Measurements from ENCODE around the gene TMPRSS6. TPM values are rescaled to one million over a fixed set of nuclear protein-coding genes. Genes with fewer than 3 reads are reported as not detected.
A peak's percentile ranks its signal among the peaks of the same experiment; 100 is the strongest.

Gene TMPRSS6
- total RNA-seq, 4 donors from 2014 or later = 0.16 to 4.9 (median 0.41) TPM; not detected in 1

DNA sequence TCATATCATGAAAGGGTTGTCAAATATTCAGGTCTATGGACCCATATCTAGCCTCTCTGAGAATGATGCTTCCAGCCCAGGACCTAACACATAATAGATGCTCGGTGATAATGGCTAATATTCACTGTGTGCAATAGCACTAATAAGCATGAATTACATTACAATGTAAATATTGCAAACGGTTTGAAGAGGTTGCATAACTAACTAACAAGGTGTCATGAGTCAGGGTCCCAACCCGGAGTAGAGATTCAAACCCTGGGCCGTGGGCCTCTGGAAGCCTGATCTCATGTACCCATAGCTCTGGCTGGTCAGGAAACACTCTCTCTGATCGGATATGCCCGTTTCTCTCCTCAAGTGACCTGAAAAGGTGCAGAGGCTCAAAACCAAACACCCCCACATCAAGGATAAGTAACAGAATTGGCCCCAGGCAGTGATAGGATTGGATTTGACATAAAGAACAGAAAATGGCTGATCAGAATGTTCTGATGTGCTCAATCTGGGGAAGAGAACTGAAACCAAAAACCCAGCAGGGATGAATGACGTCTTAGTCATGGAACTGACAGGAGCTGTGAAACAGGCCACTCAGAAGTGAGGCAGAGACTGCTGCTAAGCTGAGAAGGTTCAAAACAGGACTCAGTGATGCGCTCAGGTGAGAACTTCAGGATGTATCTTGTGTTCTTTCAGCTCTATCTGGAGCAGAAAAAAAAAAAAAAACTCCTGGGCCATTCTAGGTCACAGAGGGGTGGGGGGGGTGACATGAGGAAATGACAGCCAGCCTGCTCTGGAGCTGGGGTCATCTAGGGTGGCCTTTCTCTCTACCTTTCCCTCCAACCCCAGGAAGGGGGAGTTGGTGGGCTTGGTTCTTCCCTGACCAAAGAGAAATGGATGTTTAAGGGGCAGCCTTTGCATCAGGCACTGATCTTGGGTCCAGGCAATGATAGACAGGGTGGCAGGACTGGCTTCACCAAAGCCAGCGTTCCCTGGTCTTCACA, 64.6 kb downstream of the TMPRSS6 start:
- Histone ChIP-seq H3K9me3 (no peaks in the 10 kb centered on the region), H3K27me3 (no peaks in the 10 kb centered on the region), H3K36me3 (no peaks in the 10 kb centered on the region), H3K4me3 (no peak overlapping the region), H3K27ac (peak overlapping the region; percentile 82 to 88 (median 86)), H3K4me1 (peaks cover 8 to 40% (median 29%) of the 10 kb centered on the region in 4 donors)
- no peak for DNase-seq
- in situ Hi-C loops (cut with MboI; ENCODE audit: low pct_ligation_motif_present in 1 of 4, low pct_unique_long_range_greater_than_20kb in 1 of 4, low sequenced_read_pairs in 3 of 4) (no loop called here), intact Hi-C loops (cut with DNase I; ENCODE audit: low total_unique reads) (no loop called here)
- WGBS, 2 donors (ENCODE audit: low coverage in 1 of 2) = 61 to 94% methylated on average over 2 to 9 of the region's 9 CpGs
- TF ChIP-seq POLR2A (IDR thresholded peaks at IDR 0.05) = no peak
- TF ChIP-seq EP300 (IDR thresholded peaks at IDR 0.05; ENCODE audit: low read depth) = no peak
- TF ChIP-seq POLR2AphosphoS5 (IDR thresholded peaks at IDR 0.05) = no peak
- TF ChIP-seq, protein P1, sequence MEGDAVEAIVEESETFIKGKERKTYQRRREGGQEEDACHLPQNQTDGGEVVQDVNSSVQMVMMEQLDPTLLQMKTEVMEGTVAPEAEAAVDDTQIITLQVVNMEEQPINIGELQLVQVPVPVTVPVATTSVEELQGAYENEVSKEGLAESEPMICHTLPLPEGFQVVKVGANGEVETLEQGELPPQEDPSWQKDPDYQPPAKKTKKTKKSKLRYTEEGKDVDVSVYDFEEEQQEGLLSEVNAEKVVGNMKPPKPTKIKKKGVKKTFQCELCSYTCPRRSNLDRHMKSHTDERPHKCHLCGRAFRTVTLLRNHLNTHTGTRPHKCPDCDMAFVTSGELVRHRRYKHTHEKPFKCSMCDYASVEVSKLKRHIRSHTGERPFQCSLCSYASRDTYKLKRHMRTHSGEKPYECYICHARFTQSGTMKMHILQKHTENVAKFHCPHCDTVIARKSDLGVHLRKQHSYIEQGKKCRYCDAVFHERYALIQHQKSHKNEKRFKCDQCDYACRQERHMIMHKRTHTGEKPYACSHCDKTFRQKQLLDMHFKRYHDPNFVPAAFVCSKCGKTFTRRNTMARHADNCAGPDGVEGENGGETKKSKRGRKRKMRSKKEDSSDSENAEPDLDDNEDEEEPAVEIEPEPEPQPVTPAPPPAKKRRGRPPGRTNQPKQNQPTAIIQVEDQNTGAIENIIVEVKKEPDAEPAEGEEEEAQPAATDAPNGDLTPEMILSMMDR (IDR thresholded peaks at IDR 0.05) = no peak

DNA sequence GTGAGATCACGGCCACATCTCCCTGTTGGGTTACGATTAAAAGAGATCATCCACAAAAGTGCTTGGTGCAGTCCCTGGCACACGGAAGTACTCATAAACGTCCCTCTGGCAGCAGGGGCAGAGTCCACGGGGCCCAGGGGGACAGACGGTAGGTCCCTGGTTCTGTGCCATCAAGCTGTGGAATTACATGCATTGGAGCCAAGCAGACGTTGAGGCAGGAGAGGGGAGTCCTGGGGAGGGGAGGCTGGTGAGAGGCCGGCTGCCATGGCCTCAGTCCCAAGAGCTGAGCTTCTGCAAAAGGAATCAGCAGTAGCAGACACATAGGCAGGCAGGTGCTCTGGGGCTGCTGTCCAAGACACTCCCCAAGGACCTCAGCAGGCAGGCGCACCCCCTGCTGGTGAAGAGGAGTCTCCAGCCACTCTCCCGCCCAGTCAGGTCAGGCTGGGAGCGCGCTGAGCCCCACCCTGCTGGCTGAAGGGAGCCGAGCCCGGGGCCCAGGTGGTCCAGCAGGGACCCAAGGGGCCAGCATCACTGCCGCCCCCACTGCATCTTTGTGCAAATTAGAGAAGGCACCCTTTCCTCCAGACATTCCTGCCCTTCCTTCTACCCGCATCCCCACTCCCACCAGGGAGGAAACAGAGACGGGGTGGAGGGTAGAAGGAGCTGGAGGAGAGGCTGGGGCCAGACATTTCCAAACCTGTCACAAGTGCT, 65.5 kb downstream of the TMPRSS6 start:
- Histone ChIP-seq H3K36me3 (no peaks in the 10 kb centered on the region), H3K27me3 (no peaks in the 10 kb centered on the region), H3K4me1 (peaks cover 8 to 40% (median 28%) of the 10 kb centered on the region in 4 donors), H3K9me3 (no peaks in the 10 kb centered on the region), H3K4me3 (no peak overlapping the region), H3K27ac (peak overlapping the region; percentile 82 to 88 (median 86))
- TF ChIP-seq, protein P1 (IDR thresholded peaks at IDR 0.05) = peak; percentile 58 to 96 (median 73)
- TF ChIP-seq EP300 (IDR thresholded peaks at IDR 0.05; ENCODE audit: low read depth) (no peak), POLR2A (IDR thresholded peaks at IDR 0.05) (peak; percentile 38), POLR2AphosphoS5 (IDR thresholded peaks at IDR 0.05) (peak in 2 of 3 donors; percentile 42 to 74)
- 37% methylated on average over 17 of the region's 17 CpGs; no CpG with 5 or more reads in 1 of the 2 donors for WGBS, 2 donors (ENCODE audit: low coverage in 1 of 2)
- intact Hi-C loops (cut with DNase I; ENCODE audit: low total_unique reads) (no loop called here), in situ Hi-C loops (cut with MboI; ENCODE audit: low pct_ligation_motif_present in 1 of 4, low pct_unique_long_range_greater_than_20kb in 1 of 4, low sequenced_read_pairs in 3 of 4) (no loop called here)
- DNase-seq = peak; percentile 89

DNA sequence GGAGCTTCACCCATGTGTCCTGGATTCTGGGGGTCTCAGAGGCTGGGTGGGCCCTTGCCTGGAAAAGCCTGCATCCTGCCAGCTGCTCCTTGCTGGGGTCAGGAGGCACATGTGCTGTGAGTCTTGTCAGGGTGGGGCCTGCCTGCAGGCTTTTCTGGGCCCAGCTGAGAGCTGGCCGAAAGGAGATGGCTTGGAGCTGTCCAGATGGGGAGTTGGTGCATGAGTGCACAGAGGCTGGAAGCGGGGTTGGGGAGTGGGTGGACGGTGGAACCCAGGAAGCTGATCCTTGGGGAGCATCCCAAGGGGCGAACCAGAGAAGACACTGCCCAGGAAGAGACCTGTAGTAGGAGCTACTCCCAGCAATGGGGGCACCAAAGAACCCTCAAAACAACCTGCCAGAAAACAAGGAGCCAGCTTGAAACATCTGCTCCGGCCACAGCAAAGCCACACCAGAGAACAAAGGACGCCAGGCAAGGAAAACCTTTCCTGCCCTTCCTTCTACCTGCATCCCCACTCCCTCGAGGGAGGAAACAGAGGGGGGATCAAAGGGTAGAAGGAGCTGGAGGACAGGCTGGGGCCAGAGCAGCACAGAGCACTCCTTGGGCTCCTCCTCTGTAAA, 66.2 kb downstream of the TMPRSS6 start:
- intact Hi-C loops (cut with DNase I; ENCODE audit: low total_unique reads) (no loop called here), in situ Hi-C loops (cut with MboI; ENCODE audit: low pct_ligation_motif_present in 1 of 4, low pct_unique_long_range_greater_than_20kb in 1 of 4, low sequenced_read_pairs in 3 of 4) (no loop called here)
- no peaks in the 10 kb centered on the region for H3K36me3 ChIP-seq
- no peaks in the 10 kb centered on the region for H3K27me3 ChIP-seq
- 20 to 49% methylated on average over 3 to 7 of the region's 7 CpGs for WGBS, 2 donors (ENCODE audit: low coverage in 1 of 2)
- no peak overlapping the region for H3K4me3 ChIP-seq
- H3K9me3 ChIP-seq = no peaks in the 10 kb centered on the region
- peak; percentile 53 for TF ChIP-seq POLR2A (IDR thresholded peaks at IDR 0.05)
- no peak for TF ChIP-seq POLR2AphosphoS5 (IDR thresholded peaks at IDR 0.05)
- peak overlapping the region; percentile 82 to 88 (median 86) for H3K27ac ChIP-seq
- peaks cover 8 to 40% (median 28%) of the 10 kb centered on the region in 4 donors for H3K4me1 ChIP-seq
- DNase-seq = no peak

DNA sequence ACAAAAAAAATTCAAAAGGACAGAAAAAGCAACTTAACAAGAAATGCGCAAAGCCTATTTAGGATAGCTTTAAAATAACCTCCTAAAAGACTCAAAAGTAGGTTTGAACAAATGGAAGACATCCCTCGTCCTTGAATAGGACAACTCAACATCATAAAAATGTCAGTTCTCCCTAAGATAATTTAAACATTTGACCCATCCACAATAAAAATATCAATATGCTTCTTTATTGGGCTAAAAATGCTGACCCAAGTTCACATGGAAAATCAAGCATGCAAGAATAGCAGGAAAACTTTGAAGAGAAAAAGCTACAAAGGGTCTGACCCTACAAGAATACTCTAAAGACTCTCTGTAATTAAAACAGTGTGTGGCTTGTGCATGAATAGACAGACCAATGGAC, 70.0 kb downstream of the TMPRSS6 start:
- intact Hi-C loops (cut with DNase I; ENCODE audit: low total_unique reads) (no loop called here), in situ Hi-C loops (cut with MboI; ENCODE audit: low pct_ligation_motif_present in 1 of 4, low pct_unique_long_range_greater_than_20kb in 1 of 4, low sequenced_read_pairs in 3 of 4) (no loop called here)
- DNase-seq = no peak
- peaks cover 7% of the 10 kb centered on the region for H3K27me3 ChIP-seq
- no peaks in the 10 kb centered on the region for H3K36me3 ChIP-seq
- H3K4me1 ChIP-seq = peaks cover 8 to 35% (median 21%) of the 10 kb centered on the region in 4 donors
- 75 to 78% methylated on average over 2 of the region's 2 CpGs for WGBS, 2 donors (ENCODE audit: low coverage in 1 of 2)
- H3K4me3 ChIP-seq = no peak overlapping the region
- no peaks in the 10 kb centered on the region for H3K9me3 ChIP-seq
- no peak for TF ChIP-seq POLR2AphosphoS5 (IDR thresholded peaks at IDR 0.05)
- TF ChIP-seq EP300 (IDR thresholded peaks at IDR 0.05; ENCODE audit: low read depth) = no peak
- no peak for TF ChIP-seq POLR2A (IDR thresholded peaks at IDR 0.05)
- TF ChIP-seq, protein P1 (IDR thresholded peaks at IDR 0.05) = no peak
- no peak overlapping the region for H3K27ac ChIP-seq

Measured in transverse colon (tissue), 4 donors.